HPDE6-E6E7 (cell line): ENCODE measurements around the gene CELSR1.

Experiments
- DNase-seq: peaks from one replicate; pipeline ENCODE4 v3.0.0; 2011; ENCODE audit warnings: missing footprints; ENCODE audit errors: extremely low spot score

Gene CELSR1

GRCh38 chr22:46537225-46537945 is at the start of gene CELSR1:
CELSR1 (minus strand) TSS chr22:46537620; CDS start chr22:46537170, 450 bp downstream.
- DNase-seq, result peak; percentile 84

- no peak for DNase-seq
Observed at GRCh38 chr22:46587061-46587460, 49.6 kb upstream of the CELSR1 start.

DNA sequence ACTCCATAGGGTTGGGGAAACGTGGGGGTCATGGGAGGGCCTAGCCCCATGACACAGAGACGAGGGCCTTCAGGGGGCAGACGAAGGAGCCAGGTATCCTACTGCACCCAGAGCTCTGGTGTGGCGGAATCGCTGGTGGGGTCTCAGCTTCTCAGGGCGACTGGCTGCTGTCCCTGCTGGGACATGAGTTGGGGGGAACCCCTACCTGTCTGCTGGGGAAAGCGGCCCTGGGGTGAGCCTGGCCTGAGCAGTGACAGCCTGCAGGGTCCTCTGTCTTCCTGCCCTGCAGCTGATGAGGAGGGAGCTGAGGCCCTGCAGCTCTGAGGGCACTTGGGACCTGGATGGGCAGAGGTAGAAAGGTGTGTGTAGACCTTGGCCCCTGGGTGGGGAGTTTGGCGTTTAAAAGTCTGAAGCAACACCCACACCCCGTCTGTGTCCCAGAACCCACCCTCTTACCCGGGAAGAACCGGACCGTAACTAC is 49.2 kb upstream of the CELSR1 start:
- DNase-seq, result no peak

DNA sequence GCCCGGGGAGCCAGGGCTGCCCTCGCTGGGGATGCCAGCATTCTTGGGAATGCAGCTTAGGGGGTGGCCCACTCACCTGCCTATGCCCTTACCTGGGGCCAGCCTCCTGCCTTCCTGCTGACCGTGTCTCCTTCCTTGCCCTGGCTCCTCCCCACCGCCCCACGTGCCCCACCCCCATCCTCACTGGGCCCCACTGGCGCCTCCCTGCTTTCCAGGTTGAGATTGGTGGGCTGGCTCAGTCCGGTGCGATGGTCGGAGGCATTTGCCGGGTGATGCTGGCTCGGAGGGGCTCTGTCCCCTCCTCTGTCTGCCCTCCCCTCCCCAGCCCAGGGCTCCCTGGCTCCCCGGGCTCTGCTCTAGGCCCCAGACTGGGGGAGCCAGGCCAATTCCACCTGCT is 48.7 kb upstream of the CELSR1 start:
- no peak for DNase-seq

- no peak for DNase-seq
Observed at GRCh38 chr22:46585340-46586122, 48.1 kb upstream of the CELSR1 start.

- peak; percentile 57 for DNase-seq
Observed at GRCh38 chr22:46584081-46584921, 46.9 kb upstream of the CELSR1 start.

- DNase-seq, result no peak
Observed at GRCh38 chr22:46583571-46583970, 46.2 kb upstream of the CELSR1 start.

GRCh38 chr22:46582281-46582933 is 45.0 kb upstream of the CELSR1 start:
- no peak for DNase-seq

DNA sequence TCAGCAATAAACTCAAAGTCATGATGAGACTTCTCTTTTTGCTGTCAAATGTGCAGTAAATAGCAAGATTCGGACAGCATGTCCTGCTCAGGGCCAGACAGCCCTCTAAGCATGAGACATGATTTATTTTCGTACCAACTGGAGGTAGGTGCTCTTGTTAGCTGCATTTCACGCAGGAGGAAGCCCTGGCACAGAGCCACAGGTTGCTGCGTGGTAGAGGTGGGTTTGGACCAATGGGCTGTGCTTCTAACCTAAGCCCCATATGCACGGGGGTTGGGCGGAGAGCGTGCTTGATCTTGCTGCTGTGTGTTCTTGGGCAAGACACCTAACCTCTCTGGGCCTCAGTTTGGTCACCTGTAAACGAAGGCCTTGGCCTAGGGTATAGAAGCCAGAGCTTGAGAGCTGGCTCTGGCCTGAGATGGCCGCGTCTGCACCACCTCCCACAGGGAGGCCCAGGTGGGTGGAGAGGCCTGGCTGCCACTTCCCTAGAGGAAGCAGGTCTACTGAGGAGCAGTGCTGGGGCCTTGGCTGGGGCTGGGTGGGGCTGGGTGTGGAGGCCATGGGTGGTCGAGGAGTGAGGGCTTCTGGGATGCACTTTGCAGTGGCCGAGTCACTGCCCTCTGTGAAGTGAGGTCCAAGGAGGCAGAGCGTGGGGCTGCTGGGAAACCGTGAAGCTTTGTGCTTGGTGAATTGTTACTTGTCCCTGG is 44.3 kb upstream of the CELSR1 start:
- no peak for DNase-seq

DNA sequence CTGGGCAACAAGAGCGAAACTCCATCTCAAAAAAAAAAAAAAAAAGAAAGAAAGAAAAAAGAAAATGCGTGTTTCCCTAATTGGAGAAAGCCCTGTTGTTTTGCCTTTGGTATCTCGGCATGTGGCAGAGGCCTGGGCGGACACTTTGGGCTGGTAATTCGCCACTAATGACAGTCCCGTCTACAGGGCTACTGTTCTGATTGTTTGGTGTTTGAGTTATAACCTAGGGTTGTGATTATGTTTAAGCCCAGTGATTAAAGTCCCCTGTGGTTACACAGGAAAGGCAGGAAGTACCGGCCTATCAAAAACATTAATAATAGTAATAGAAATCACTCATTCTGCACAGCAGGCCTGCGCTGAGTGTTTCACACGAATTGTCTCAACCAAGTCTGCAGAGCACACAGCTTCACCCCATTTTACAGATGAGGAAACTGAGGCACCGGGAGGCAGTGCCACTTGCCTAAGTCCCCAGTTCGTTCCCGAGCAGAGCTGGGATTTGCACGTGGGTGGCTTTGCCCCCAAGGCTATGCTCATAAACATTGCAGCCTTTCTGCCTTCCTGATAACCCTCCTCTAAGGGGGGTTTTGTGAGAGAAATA is 43.6 kb upstream of the CELSR1 start:
- no peak for DNase-seq

- no peak for DNase-seq
Observed at GRCh38 chr22:46579751-46580449, 42.5 kb upstream of the CELSR1 start.

DNA sequence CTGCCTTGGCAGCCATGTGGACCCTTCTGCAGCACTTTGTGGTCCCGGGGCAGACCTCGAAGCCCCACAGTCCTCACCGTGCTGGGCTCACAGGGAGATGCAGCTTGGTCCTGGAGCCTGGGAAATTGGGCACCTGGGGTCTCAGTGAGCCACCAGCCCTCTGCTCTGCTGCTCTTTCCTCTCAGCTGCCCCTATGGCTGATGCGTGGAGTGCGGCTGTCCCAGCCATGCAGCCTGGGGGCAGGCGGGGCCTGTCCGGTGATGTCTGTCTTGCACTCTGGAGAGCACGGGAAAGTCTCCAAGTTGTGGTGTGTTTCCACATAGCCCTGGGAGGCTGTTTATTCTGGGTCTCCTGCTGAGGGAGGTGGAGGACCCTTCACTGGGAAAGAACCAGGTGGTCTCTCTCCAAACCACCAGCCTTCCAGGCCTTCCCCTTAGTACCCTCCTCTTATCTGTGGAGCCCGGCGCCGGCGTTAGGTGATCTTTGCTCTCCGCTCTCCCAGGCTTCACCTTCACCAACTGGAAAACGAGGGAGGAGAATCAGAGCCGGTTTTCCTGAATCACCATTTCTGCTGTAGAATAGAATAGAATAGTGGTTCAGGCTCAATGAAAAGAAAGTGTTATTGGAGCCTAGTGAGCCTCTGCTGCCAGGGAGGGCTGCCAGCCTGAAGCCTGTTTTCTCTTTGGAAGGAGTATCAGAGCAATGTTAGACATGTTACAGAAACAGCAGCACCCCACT is 41.6 kb upstream of the CELSR1 start:
- no peak for DNase-seq

GRCh38 chr22:46578251-46578823 is 40.9 kb upstream of the CELSR1 start:
- DNase-seq, result no peak

GRCh38 chr22:46577368-46578249 is 40.2 kb upstream of the CELSR1 start:
- DNase-seq, result no peak

DNA sequence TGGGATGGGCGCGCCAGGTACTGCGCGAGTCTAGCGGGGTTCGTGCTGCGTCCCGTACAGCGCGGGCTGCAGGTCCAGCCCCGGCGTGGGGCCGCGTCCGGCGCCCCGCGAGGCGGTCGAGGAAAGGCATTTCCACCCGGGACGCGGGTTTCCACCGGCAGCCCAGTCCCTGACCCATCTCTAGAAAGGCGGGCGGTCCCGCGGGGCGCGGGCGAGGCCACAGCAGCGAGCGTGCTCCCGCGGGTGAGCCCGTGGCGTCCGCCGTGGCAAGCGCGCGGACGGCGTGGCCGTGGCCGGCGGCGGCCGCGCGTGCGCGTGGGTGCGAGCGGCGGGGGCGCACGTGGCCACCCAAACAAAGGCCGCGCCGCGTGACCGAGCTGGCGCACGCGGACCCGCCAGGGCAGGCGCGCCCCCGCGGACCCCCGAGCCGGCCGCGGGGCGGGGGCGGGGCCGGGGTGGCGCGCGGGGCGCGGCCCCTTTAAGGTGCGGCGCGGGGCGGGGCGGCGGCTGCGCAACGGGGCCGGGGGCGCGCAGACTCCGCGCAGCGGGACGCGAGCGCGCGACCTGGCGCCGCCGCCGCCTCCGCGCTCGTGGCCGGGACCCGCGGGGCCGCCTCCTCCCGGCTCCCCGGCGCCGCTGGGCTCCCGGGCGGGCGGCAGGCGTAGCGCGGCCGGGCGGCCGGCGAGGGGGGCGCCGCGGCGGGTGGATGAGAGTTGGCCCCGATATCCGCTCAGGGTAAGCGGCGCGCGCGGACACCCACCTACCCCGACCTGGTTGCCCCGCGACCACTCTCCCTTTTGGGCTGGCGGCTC is 39.3 kb upstream of the CELSR1 start:
- DNase-seq, result no peak

- DNase-seq, result no peak
Observed at GRCh38 chr22:46575911-46576555, 38.6 kb upstream of the CELSR1 start.
